Panc1 (cell line): ENCODE results near the gene LCORL. TPM values are rescaled to one million over a fixed set of nuclear protein-coding genes. Genes with fewer than 3 reads are reported as not detected.

Experiments used
- ATAC-seq: fragments of 200-7000 bp; cut with Tn5 transposase; 2 replicates; pipeline ENCODE4 v1.9.1; 2020; ENCODE audit warnings: mild to moderate bottlenecking, moderate library complexity
- BruUV-seq: library from RNA; stranded (reverse); fragments of 400-500 nt; replicated peaks from 2 replicates; lab custom pipeline; 2021; lab: Mats Ljungman, UMichigan
- CTCF ChIA-PET: fragments of 300-600 bp; sonication (Branson Sonifier 250); formaldehyde crosslinking; loops from one replicate; lab custom pipeline; 2022; ENCODE audit warnings: antibody characterized with exemption; lab: Charles Lee
- POLR2A ChIA-PET: fragments of 300-600 bp; sonication (Branson Sonifier 250); formaldehyde crosslinking; loops from one replicate; lab custom pipeline; 2022; ENCODE audit warnings: antibody characterized with exemption; lab: Charles Lee
- DNase-seq: peaks from one replicate; pipeline ENCODE4 v3.0.0-alpha.2; 2010; ENCODE audit warnings: low read depth, low spot score
- H3K27ac ChIP-seq: 2 replicates; pipeline ENCODE4 v1.5.1; 2011; ENCODE audit warnings: mild to moderate bottlenecking, low read length, inconsistent platforms
- H3K27me3 ChIP-seq: fragments of 200-500 bp; sonication (Bioruptor generic); 2 replicates; pipeline ENCODE4 v1.6.0; 2014; ENCODE audit warnings: low read length, inconsistent platforms; ENCODE audit not compliant: control insufficient read depth, insufficient read depth
- H3K36me3 ChIP-seq: fragments of 200-500 bp; sonication (Bioruptor generic); 2 replicates; pipeline ENCODE4 v1.5.1; 2014; ENCODE audit warnings: inconsistent platforms, mild to moderate bottlenecking, low read length, moderate library complexity; ENCODE audit not compliant: control insufficient read depth, insufficient read depth
- H3K4me1 ChIP-seq: 2 replicates; pipeline ENCODE4 v1.5.1; 2011; ENCODE audit warnings: inconsistent platforms, mild to moderate bottlenecking, low read length, moderate library complexity; ENCODE audit not compliant: control insufficient read depth, insufficient read depth
- H3K4me3 ChIP-seq, 2 experiments: 2 replicates each; pipeline ENCODE4 v1.5.1; 2011 to 2012; ENCODE audit warnings: low read depth in 2 of 2, low read length in 2 of 2, mild to moderate bottlenecking in 2 of 2, inconsistent platforms in 1 of 2, moderate library complexity in 1 of 2
- H3K9me3 ChIP-seq: fragments of 200-500 bp; sonication (Bioruptor generic); 2 replicates; pipeline ENCODE4 v1.5.1; 2014; ENCODE audit warnings: low read depth, mild to moderate bottlenecking, inconsistent platforms, low read length, moderate library complexity; ENCODE audit not compliant: control insufficient read depth, insufficient read depth
- POLR2AphosphoS5 ChIP-seq: IDR thresholded peaks from 2 replicates; pipeline ENCODE4 v1.6.1; 2012; ENCODE audit warnings: mild to moderate bottlenecking, low read depth, low read length, moderate library complexity
- REST ChIP-seq, 2 experiments: IDR thresholded peaks; 2 replicates each; pipeline ENCODE4 v1.6.1; 2011 to 2012; ENCODE audit warnings: low read depth in 2 of 2, control low read depth in 1 of 2, low read length in 1 of 2, mild to moderate bottlenecking in 1 of 2, moderate library complexity in 1 of 2; ENCODE audit not compliant: insufficient read depth in 1 of 2
- SIN3A ChIP-seq: IDR thresholded peaks from 2 replicates; pipeline ENCODE4 v1.6.1; 2012; ENCODE audit warnings: low read depth, mild to moderate bottlenecking, low read length, moderate library complexity, borderline replicate concordance; ENCODE audit not compliant: insufficient read depth
- TCF7L2 ChIP-seq: IDR thresholded peaks from 2 replicates; pipeline ENCODE4 v1.6.1; 2011; ENCODE audit warnings: mild to moderate bottlenecking, low read depth, low read length, inconsistent platforms
- in situ Hi-C: cut with HindIII; loops from 2 replicates; pipeline ENCODE4 v1.10.0; 2016; ENCODE audit warnings: low sequenced_read_pairs, low pct_unique_long_range_greater_than_20kb
- intact Hi-C: fragments of 100-400 bp; cut with micrococcal nuclease; formaldehyde crosslinking; loops from one replicate; pipeline ENCODE4 v1.10.0; 2022; ENCODE audit not compliant: unreplicated experiment
- total RNA-seq: library from RNA; stranded (reverse); gene quantifications from one replicate; pipeline ENCODE4 v1.2.1, GENCODE V29; 2021; ENCODE audit not compliant: unreplicated experiment
- TF ChIP-seq, protein P1 (sequence below): fragments of 450-650 bp; IDR thresholded peaks from 2 replicates; pipeline ENCODE4 v1.5.1; 2017; ENCODE audit warnings: mild to moderate bottlenecking

LCORL gene
- total RNA-seq, 1 experiment from 2014 or later, result 17.5 TPM

- CTCF ChIA-PET, result no interaction called here
Measured at GRCh38 chr4:17945303-17945702, 76.3 kb downstream of the LCORL start.

DNA sequence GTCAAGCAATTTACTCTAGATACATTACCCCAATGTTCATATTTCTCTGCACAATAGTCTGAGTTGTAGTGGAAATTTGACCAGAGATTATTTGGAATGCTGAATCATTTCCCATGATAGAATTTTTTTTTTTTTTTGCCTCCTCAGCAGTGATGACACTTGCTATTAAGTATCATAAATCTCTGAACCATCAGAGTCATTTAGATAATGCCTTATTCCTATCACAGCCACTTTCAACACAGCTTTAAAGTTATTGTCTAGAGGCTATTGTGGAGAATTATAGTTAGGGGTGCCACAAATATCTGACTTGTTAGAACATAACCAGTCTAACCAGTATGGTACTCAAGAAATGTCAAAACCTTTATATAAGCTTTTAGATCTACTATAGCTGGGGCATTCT lies 79.8 kb downstream of the LCORL start:
- ATAC-seq (no peak), DNase-seq (no peak)
- H3K9me3 ChIP-seq, result no peaks in the 10 kb centered on the region
- in situ Hi-C loops (no loop called here), intact Hi-C loops (no loop called here)
- H3K4me3 ChIP-seq, result no peak overlapping the region
- no TSS peak for BruUV-seq
- TF ChIP-seq REST (IDR thresholded peaks at IDR 0.05; ENCODE audit: insufficient read depth in 1 of 2, low read depth in 2 of 2, low read length in 1 of 2), result no peak
- TF ChIP-seq POLR2AphosphoS5, result no peak
- TF ChIP-seq SIN3A, result no peak
- ChIA-PET CTCF (interaction anchor here (0.6 kb wide), 1 partner anchor 243 kb away, joined by 4 read pairs; no protein-coding TSS in a partner anchor), POLR2A (no interaction called here)
- H3K36me3 ChIP-seq, result no peaks in the 10 kb centered on the region
- H3K4me1 ChIP-seq, result no peaks in the 10 kb centered on the region
- H3K27me3 ChIP-seq, result no peaks in the 10 kb centered on the region
- no peak overlapping the region for H3K27ac ChIP-seq

More at GRCh38 chr4:17945303-17945702, 76.3 kb downstream of the LCORL start:
- BruUV-seq, result no TSS peak
- TF ChIP-seq SIN3A, result no peak
- TF ChIP-seq TCF7L2, result no peak
- TF ChIP-seq POLR2AphosphoS5, result no peak
- TF ChIP-seq REST (IDR thresholded peaks at IDR 0.05; ENCODE audit: insufficient read depth in 1 of 2, low read depth in 2 of 2, low read length in 1 of 2), result no peak
- no peak for ATAC-seq
- DNase-seq, result no peak
- in situ Hi-C loops (no loop called here), intact Hi-C loops (no loop called here)
- POLR2A ChIA-PET, result no interaction called here
- no peaks in the 10 kb centered on the region for H3K4me1 ChIP-seq
- no peak overlapping the region for H3K27ac ChIP-seq
- no peaks in the 10 kb centered on the region for H3K9me3 ChIP-seq
- H3K4me3 ChIP-seq, result no peak overlapping the region
- no peaks in the 10 kb centered on the region for H3K27me3 ChIP-seq
- no peaks in the 10 kb centered on the region for H3K36me3 ChIP-seq

- TF ChIP-seq POLR2AphosphoS5 (no peak), SIN3A (no peak), TCF7L2 (no peak), REST (IDR thresholded peaks at IDR 0.05; ENCODE audit: insufficient read depth in 1 of 2, low read depth in 2 of 2, low read length in 1 of 2) (no peak)
- TF ChIP-seq, protein P1, sequence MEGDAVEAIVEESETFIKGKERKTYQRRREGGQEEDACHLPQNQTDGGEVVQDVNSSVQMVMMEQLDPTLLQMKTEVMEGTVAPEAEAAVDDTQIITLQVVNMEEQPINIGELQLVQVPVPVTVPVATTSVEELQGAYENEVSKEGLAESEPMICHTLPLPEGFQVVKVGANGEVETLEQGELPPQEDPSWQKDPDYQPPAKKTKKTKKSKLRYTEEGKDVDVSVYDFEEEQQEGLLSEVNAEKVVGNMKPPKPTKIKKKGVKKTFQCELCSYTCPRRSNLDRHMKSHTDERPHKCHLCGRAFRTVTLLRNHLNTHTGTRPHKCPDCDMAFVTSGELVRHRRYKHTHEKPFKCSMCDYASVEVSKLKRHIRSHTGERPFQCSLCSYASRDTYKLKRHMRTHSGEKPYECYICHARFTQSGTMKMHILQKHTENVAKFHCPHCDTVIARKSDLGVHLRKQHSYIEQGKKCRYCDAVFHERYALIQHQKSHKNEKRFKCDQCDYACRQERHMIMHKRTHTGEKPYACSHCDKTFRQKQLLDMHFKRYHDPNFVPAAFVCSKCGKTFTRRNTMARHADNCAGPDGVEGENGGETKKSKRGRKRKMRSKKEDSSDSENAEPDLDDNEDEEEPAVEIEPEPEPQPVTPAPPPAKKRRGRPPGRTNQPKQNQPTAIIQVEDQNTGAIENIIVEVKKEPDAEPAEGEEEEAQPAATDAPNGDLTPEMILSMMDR, result no peak
- ChIA-PET CTCF (no interaction called here), POLR2A (no interaction called here)
- intact Hi-C loops (no loop called here), in situ Hi-C loops (no loop called here)
- H3K36me3 ChIP-seq, result no peaks in the 10 kb centered on the region
- no peaks in the 10 kb centered on the region for H3K4me1 ChIP-seq
- no peak overlapping the region for H3K4me3 ChIP-seq
- H3K27me3 ChIP-seq, result no peaks in the 10 kb centered on the region
- no peak overlapping the region for H3K27ac ChIP-seq
- ATAC-seq, result no peak
- no peaks in the 10 kb centered on the region for H3K9me3 ChIP-seq
- no TSS peak for BruUV-seq
- DNase-seq, result no peak
Measured at GRCh38 chr4:17939054-17939453, 82.5 kb downstream of the LCORL start.
